ENCODE results near the gene RXFP1. TPM values are rescaled to one million over a fixed set of nuclear protein-coding genes. Genes with fewer than 3 reads are reported as not detected.

RXFP1 gene
- total and polyA plus RNA-seq, 2 donors from 2014 or later, result 1.4 to 1.7 TPM

Other genes with a start within 250 kb of the RXFP1 start
- gene C4orf46, start 150.0 kb downstream of the RXFP1 start, total RNA-seq, result 3.9 TPM
- 1.9 TPM for gene C4orf46, start 150.0 kb downstream of the RXFP1 start, polyA plus RNA-seq (ENCODE audit: insufficient read depth, low read depth, low replicate concordance)
- 20.4 TPM for gene ETFDH, start 150.4 kb downstream of the RXFP1 start, total RNA-seq
- 58.3 TPM for gene ETFDH, start 150.4 kb downstream of the RXFP1 start, polyA plus RNA-seq (ENCODE audit: insufficient read depth, low read depth, low replicate concordance)
- 15.7 TPM for gene PPID, start 201.5 kb downstream of the RXFP1 start, total RNA-seq
- 41.9 TPM for gene PPID, start 201.5 kb downstream of the RXFP1 start, polyA plus RNA-seq (ENCODE audit: insufficient read depth, low read depth, low replicate concordance)
- 65.1 TPM for gene FNIP2, start 247.1 kb downstream of the RXFP1 start, total RNA-seq
- 13.2 TPM for gene FNIP2, start 247.1 kb downstream of the RXFP1 start, polyA plus RNA-seq (ENCODE audit: insufficient read depth, low read depth, low replicate concordance)

Data from kidney (tissue), 2 donors.